AG04450 (cell line): ENCODE measurements around the gene C9orf50. TPM values are rescaled to one million over a fixed set of nuclear protein-coding genes. Genes with fewer than 3 reads are reported as not detected.

Experiments
- CTCF ChIA-PET: fragments of 300-600, 350-600 bp; formaldehyde crosslinking; extraction: SDS; loops from one replicate; lab custom pipeline; 2022; ENCODE audit warnings: antibody characterized with exemption, inconsistent platforms; lab: Charles Lee
- POLR2A ChIA-PET: fragments of 350-600 bp; formaldehyde crosslinking; extraction: SDS; loops from one replicate; lab custom pipeline; 2021; ENCODE audit warnings: antibody characterized with exemption, inconsistent platforms; lab: Yijun Ruan, JAX
- DNase-seq: peaks from one replicate; pipeline ENCODE4 v3.0.0-alpha.2; 2011; ENCODE audit warnings: low read depth, low spot score
- H3K27ac ChIP-seq: one replicate; pipeline ENCODE4 v1.5.1; 2012; ENCODE audit warnings: low read depth, low read length, control low read depth
- H3K27me3 ChIP-seq: one replicate; pipeline ENCODE4 v1.6.0; 2012; ENCODE audit warnings: low read length; ENCODE audit not compliant: control insufficient read depth, insufficient read depth
- H3K4me3 ChIP-seq: 2 replicates; pipeline ENCODE4 v1.5.1; 2011; ENCODE audit warnings: mild to moderate bottlenecking, low read depth, low read length, control low read depth
- H3K9me3 ChIP-seq: 2 replicates; pipeline ENCODE4 v1.5.1; 2012; ENCODE audit warnings: low read length; ENCODE audit not compliant: control insufficient read depth, insufficient read depth
- CTCF ChIP-seq: IDR thresholded peaks from 2 replicates; pipeline ENCODE4 v1.5.1; 2011; ENCODE audit warnings: low read depth, low read length, control low read depth, inconsistent platforms
- polyA plus RNA-seq: library from polyadenylated mRNA; depleted of rRNA; stranded (reverse); fragments of >200 nt; gene quantifications from 2 replicates; pipeline ENCODE4 v1.2.3, GENCODE V29; 2011

The C9orf50 gene
- polyA plus RNA-seq, 1 experiment: 0.30 TPM

GRCh38 chr9:129661029-129661428 is 40.1 kb upstream of the C9orf50 start:
- POLR2A ChIA-PET: no interaction called here
- Histone ChIP-seq H3K27ac (no peak overlapping the region), H3K27me3 (no peaks in the 10 kb centered on the region), H3K9me3 (no peaks in the 10 kb centered on the region), H3K4me3 (no peak overlapping the region)
- no peak for TF ChIP-seq CTCF
- CTCF ChIA-PET: interaction anchor here (1.4 to 2.0 kb wide), 3 partner anchors 66 to 123 kb away, joined by 5 to 9 read pairs (median 6); no protein-coding TSS in a partner anchor
- DNase-seq: no peak

- Histone ChIP-seq H3K27ac (no peak overlapping the region), H3K9me3 (no peaks in the 10 kb centered on the region), H3K4me3 (no peak overlapping the region), H3K27me3 (no peaks in the 10 kb centered on the region)
- DNase-seq: peak; percentile 24
- POLR2A ChIA-PET: no interaction called here
- CTCF ChIA-PET: interaction anchor here (0.8 to 2.2 kb wide), 4 partner anchors 15 to 127 kb away, joined by 3 to 5 read pairs (median 4); partner anchors contain the start of gene ASB6
- no peak for TF ChIP-seq CTCF
Observed at GRCh38 chr9:129656795-129657390, 36.0 kb upstream of the C9orf50 start.

DNA sequence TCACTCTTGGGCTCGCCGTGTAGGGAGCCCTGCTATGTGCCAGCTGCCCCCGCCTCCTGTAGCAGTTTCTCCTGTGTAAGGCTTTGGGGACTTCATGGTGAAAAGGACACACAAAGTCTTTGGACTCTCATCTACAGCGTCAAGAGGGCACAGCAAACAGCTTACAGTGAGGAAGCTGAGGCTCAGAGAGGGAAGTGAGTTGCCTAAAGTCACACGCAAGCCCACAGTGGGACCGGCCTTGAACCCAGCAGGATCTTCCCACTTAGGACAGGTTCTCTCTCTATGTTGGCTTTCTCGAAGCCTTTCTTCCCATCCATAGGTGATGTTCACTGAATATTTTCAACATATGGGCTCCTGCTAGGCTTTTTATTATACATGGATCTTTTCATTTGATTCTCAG is 34.8 kb upstream of the C9orf50 start:
- Histone ChIP-seq H3K27ac (no peak overlapping the region), H3K4me3 (no peak overlapping the region), H3K27me3 (no peaks in the 10 kb centered on the region), H3K9me3 (no peaks in the 10 kb centered on the region)
- no peak for TF ChIP-seq CTCF
- DNase-seq: no peak
- ChIA-PET POLR2A (no interaction called here), CTCF (interaction anchor here (0.7 to 2.2 kb wide), 4 partner anchors 14 to 524 kb away, joined by 3 to 5 read pairs (median 4); partner anchors contain the start of gene ASB6)

DNA sequence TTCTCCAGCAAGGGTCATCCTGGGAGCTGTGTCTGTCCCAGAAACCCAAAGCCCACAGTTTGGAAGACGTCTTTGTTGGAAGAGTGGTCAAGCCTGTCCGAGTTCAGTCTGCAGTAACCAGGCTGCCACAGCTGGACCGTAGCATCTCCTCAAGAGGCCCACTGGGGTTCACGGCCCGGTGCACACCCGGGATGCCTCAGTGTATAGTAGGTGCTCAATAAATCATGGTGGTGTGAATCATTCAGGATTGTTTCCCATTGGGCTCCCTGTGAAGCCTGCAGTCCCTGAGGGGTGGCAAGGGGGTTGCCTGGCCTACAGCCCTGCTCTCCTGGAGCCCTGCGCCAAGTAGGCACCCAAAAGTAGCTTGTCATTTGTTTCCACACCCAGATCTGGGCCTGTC is 34.3 kb upstream of the C9orf50 start:
- ChIA-PET CTCF (interaction anchor here (2.2 kb wide), 1 partner anchor 72 kb away, joined by 5 read pairs; no protein-coding TSS in a partner anchor), POLR2A (no interaction called here)
- no peaks in the 10 kb centered on the region for H3K9me3 ChIP-seq
- no peak for DNase-seq
- H3K4me3 ChIP-seq: no peak overlapping the region
- H3K27ac ChIP-seq: no peak overlapping the region
- no peak for TF ChIP-seq CTCF
- no peaks in the 10 kb centered on the region for H3K27me3 ChIP-seq

- H3K27ac ChIP-seq: no peak overlapping the region
- no peak for DNase-seq
- H3K4me3 ChIP-seq: no peak overlapping the region
- no peaks in the 10 kb centered on the region for H3K27me3 ChIP-seq
- H3K9me3 ChIP-seq: no peaks in the 10 kb centered on the region
- TF ChIP-seq CTCF: no peak
- ChIA-PET POLR2A (no interaction called here), CTCF (interaction anchor here (2.2 kb wide), 1 partner anchor 72 kb away, joined by 5 read pairs; no protein-coding TSS in a partner anchor)
Observed at GRCh38 chr9:129654554-129655040, 33.7 kb upstream of the C9orf50 start.
